Measurements from ENCODE around the gene ADAT1.

The ADAT1 gene, protein sequence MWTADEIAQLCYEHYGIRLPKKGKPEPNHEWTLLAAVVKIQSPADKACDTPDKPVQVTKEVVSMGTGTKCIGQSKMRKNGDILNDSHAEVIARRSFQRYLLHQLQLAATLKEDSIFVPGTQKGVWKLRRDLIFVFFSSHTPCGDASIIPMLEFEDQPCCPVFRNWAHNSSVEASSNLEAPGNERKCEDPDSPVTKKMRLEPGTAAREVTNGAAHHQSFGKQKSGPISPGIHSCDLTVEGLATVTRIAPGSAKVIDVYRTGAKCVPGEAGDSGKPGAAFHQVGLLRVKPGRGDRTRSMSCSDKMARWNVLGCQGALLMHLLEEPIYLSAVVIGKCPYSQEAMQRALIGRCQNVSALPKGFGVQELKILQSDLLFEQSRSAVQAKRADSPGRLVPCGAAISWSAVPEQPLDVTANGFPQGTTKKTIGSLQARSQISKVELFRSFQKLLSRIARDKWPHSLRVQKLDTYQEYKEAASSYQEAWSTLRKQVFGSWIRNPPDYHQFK

GRCh38 chr16:75622761-75623605, at the start of gene ADAT1:
Gene ADAT1, minus strand, starts transcription at chr16:75623281. Its CDS starts 2,482 bp downstream, at chr16:75620799.
- peak; percentile 96 for DNase-seq (ENCODE audit: low read depth)

GRCh38 chr16:75667503-75667902, 44.4 kb upstream of the ADAT1 start:
- DNase-seq (ENCODE audit: low read depth), result no peak

- no peak for DNase-seq (ENCODE audit: low read depth)
Observed at GRCh38 chr16:75660726-75661302, 37.7 kb upstream of the ADAT1 start.

GRCh38 chr16:75660321-75660720, 37.2 kb upstream of the ADAT1 start:
- DNase-seq (ENCODE audit: low read depth), result no peak

DNA sequence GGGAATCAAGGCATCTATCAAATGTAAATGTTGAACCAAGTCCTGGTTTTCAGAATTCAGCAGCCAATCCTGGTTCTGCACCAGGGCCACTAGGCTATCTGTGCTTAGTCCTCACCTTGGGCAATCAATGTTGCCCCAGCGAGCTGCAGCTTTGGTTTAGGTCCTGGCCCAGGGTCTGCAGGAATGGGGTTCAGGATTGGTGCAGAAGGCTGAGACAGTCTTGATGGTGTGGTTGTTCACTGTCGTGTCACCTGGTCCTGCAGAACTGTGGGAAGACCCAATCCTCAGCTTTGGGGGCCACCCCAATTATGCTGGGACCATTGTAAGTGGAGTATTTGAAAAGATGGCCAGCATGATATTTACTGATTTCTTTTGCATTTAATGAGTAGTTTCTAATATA, 35.1 kb upstream of the ADAT1 start:
- no peak for DNase-seq (ENCODE audit: low read depth)

DNA sequence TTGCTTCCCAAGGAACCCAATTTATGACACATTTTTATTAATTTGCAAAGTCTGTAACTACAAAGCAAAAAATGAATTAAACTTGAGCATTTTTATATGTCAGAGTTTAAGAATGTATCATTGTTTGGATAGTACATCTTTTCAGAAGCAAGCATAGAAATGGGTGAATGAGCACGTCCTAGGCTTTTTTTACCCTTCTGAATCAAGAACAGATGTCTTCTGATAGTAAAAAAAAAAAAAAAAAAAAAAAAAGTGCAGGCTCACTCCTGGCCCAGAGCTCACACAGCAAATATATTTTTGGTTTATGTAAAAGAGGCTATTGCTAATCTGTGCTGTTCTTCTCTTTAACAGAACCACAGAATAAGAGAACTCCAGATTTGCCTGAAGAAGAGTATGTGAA, 30.8 kb upstream of the ADAT1 start:
- DNase-seq (ENCODE audit: low read depth), result no peak

GRCh38 chr16:75648265-75649076, 25.4 kb upstream of the ADAT1 start:
- peak; percentile 74 for DNase-seq (ENCODE audit: low read depth)

- DNase-seq (ENCODE audit: low read depth), result peak; percentile 95
Observed at GRCh38 chr16:75647492-75648264, 24.6 kb upstream of the ADAT1 start, which contains the start of the genes KARS1 and TERF2IP. Gene KARS1, minus strand, starts transcription at chr16:75647665. Its CDS starts 26 bp downstream, at chr16:75647639. Gene TERF2IP, plus strand, starts transcription at chr16:75647773. Its CDS starts 110 bp downstream, at chr16:75647883.

- DNase-seq (ENCODE audit: low read depth), result no peak
Observed at GRCh38 chr16:75647112-75647491, 24.0 kb upstream of the ADAT1 start.

GRCh38 chr16:75644240-75645012, 21.3 kb upstream of the ADAT1 start:
- no peak for DNase-seq (ENCODE audit: low read depth)

DNA sequence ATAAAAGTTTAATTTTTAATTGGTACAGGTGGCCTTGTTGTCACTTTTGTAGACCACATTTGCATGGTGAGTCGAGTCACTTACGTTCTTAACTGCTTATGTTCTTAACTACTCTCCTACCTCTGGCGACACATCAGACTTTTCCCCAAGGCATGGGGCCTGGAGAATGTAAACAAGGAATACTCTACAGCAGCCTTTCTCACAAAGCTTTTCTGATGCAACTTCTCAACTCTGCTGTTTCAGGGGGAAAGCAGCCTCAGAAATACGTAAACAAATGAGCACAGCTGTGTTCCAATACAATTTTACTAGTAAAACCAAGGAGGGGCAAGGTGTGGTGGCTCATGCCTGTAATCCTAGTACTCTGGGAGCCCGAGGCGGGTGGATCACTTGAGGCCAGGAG, 17.5 kb upstream of the ADAT1 start:
- no peak for DNase-seq (ENCODE audit: low read depth)

DNA sequence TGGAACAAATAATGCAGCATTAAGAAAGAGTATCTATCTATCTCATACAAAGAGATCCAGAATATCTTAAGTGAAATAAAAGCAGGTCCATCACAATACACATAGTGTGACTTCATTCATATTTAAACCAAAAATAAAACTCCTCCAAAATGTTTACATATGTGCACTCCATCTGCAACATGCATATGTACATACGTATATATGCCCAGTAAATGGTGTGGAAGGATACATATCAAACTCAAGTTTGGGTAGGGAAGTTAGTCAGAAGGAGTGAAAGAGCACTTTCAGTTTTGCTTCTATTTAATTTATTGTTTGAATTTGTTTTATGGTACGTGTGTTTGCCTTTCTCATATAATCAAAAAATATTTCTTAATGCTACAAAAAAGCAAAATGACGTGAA, 12.0 kb upstream of the ADAT1 start:
- DNase-seq (ENCODE audit: low read depth), result no peak

DNA sequence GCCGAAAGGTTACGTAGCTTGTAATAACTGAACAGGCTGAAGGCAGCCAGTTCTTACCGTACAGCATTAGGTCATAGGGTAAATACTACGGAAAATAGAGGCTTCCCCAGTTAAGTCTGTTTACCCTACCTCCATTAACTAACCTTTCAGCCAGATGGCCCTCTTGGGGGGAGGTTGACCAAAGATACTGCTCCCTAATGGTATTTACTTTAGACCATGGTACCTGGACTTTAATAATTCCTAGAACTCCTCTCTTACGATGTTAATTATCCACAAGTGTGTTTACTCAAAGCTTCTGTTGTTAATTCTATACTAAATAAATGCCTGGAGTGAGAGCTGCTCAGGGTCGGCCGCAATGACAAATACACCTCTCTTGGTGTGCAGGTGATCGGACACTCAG, 9.8 kb upstream of the ADAT1 start:
- no peak for DNase-seq (ENCODE audit: low read depth)

GRCh38 chr16:75630052-75630451, 7.0 kb upstream of the ADAT1 start:
- no peak for DNase-seq (ENCODE audit: low read depth)

GRCh38 chr16:75629132-75629531, 6.1 kb upstream of the ADAT1 start:
- DNase-seq (ENCODE audit: low read depth), result no peak

DNA sequence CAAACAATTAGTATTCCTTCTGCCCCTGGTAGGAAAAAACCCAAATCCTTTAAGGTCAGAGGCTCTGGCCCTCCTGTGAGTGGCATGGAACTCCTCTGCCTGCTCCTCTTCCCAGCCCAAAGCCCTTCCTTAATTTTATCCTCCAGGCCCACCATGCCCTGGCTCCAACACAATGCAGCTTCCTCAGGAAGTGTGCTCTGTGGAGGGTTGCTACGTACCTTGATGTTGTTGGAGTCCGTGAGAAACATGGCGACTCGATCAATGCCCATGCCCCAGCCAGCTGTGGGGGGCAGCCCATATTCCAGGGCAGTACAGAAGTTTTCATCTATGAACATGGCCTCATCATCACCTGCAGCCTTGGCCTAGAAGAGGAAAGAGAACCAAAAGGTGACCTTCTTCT, 5.3 kb upstream of the ADAT1 start:
- DNase-seq (ENCODE audit: low read depth), result no peak

DNA sequence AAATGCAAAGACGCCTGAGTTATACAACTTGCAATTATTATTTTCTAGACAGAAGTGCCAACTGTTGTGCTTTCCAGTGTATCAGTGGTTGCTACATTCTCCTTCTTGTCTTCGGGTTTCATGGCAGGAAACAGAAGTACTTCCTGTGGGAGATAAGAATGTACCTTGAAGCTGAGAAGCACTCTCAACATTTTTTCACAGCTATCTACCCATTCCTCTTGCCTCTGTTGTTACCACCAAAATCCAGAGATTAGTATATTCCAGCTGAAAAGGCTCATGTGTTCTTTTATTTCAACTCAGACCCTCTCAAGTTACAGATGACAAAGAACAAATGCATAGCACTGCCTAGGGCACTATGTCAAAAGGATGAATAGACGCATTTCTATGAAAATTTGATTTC, 4.8 kb upstream of the ADAT1 start:
- no peak for DNase-seq (ENCODE audit: low read depth)

- no peak for DNase-seq (ENCODE audit: low read depth)
Observed at GRCh38 chr16:75626806-75627205, 3.7 kb upstream of the ADAT1 start.

GRCh38 chr16:75624921-75625334, 1.8 kb upstream of the ADAT1 start:
- no peak for DNase-seq (ENCODE audit: low read depth)

DNA sequence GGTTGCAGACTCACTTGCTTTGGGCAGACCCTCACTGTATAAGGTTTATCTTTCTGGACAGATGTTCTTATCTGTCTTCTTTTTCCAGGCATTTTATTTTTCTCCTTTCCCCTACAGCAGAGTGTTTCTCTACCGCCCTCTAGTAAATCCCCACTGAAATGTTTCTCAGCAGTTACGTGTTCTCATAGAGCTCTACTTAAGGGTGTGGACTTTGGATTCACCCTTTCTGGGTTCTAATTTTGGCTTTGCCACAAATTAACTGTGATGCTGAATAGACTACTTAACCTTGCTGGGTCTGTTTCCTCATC, 2.0 kb downstream of the ADAT1 start:
- DNase-seq (ENCODE audit: low read depth), result no peak

Measured in activated T-helper 1 cell treated with Interleukin-2 at 50 U/mL for 16 hours (primary cell).